GM18868 (cell line): ENCODE data around the gene ZNF580.

Source experiments
- ATAC-seq: cut with Tn5 transposase; IDR thresholded peaks from one replicate; pipeline ENCODE4 v1.9.1; 2021; ENCODE audit warnings: mild to moderate bottlenecking, moderate library complexity; ENCODE audit not compliant: unreplicated experiment

Gene ZNF580

DNA sequence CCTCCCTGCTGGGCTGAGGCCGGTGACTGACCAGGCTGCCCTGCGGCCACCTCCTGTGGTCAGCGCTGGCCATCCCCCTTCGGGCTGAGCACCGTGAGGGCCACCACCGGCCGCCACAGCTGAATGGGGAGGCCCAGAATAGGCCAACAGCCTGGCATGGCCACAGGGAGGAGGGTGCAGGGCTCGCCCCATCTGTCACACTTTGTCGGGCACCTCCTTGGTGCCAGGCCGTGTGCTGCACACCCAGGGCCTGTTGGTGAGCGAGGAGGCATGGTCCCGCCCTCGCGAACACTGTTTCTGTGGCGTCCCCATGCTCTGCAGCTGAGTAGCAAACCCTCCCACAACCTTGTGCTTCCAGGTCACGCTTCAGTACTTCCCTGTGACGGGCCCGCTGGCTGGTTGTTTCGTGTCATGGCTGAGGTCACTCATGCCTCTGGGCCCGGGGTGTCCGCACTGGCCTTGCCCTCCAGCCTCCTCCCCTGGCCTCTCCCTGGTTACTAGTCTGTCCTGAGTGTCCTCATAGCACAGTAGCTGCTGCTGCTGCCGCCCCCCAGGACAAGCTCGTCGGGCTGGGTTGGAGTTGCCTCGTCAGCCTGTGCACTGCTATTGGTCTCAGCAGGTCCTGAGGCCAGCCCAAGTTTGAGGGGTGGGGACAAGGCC, 49.4 kb downstream of the ZNF580 start:
- ATAC-seq: no peak

DNA sequence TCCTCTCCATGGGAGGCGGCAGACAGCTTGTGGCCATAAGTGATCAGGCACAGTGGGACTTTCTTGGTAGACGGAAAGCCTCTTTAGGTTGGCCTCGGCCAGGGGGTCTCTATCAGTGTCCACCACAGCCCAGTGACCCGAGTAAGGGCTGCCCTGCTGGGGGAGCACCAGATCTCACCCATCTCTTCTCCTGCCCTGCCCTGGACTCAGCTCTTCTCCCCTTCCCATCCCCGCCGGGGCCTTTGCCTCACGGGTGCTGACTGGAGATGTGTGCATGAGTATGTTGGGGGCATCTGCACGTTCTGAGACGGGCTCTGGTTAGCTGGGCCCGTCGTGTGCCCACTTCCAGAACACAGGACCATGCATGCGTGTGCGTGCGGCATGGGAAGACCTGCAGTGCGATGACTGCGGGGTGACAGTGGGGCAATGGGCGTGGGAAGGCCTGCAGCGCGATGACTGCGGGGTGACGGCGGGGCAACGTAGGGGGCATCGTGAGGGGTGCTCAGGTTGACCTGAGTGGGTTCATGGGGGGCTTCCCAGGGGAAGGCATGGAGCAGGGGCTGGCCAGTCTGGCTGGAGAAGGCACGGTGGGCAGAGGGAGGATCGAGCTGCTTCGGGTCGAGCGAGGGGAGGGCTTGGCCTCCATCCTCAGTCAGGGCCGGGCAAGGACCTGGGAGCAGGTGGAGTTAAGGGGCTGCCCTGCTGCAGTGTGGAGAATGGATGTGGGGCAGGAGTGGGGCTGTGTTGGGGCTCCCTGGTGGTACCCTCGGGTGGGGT, 50.2 kb downstream of the ZNF580 start:
- ATAC-seq: no peak

DNA sequence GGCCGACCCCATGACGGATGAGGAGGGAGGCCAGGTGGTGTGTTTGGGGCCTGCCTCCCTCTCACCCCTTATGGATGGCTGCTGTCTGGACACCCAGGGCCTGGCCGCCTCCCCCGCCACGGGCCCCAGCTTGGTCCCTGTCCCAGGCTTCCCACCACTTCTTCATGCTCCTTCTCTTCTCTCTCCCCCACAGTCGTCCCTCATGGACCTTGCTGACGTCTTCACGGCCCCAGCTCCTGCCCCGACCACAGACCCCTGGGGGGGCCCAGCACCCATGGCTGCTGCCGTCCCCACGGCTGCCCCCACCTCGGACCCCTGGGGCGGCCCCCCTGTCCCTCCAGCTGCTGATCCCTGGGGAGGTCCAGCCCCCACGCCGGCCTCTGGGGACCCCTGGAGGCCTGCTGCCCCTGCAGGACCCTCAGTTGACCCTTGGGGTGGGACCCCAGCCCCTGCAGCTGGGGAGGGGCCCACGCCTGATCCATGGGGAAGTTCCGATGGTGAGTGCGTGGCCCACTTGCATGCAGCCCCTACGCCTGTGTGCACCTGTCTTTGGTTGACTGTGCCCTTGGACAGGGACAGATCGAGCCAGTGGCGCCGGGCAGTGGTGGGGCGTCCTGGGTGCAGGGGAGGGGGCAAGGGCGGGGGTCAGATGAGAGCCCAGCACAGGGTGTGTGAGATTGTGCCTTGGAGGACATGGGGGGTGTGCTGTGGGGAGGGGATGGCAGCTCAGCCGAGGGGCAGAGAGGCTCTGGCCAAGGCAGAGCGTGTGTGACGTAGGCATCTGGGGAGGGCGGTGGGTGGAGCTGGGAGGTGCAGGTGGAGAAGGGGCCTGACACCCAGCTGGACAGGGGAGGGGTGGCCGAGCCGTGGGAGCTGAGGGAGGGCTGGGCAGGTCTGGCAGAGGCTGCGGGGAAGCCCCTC, 51.0 kb downstream of the ZNF580 start:
- no peak for ATAC-seq

DNA sequence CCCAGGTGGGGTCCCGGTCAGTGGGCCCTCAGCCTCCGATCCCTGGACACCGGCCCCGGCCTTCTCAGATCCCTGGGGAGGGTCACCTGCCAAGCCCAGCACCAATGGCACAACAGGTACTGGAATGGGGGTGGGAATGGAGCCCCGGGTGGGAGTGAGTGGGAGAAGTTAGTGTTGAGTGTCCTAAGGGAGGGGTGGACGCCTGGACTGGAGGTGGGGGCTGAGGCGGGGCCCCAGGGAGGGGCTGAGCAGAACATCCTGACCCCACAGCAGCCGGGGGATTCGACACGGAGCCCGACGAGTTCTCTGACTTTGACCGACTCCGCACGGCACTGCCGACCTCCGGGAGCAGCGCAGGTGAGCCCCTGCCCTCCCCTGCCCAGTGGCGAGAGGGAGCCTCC, 51.9 kb downstream of the ZNF580 start:
- ATAC-seq: no peak
